Endothelial cell (in vitro differentiated cells): ENCODE measurements around the gene MFGE8. TPM values are rescaled to one million over a fixed set of nuclear protein-coding genes. Genes with fewer than 3 reads are reported as not detected.
A peak's percentile ranks its signal among the peaks of the same experiment; 100 is the strongest.

ENCODE experiments used
- DNase-seq: peaks from one replicate; pipeline ENCODE4 v3.0.0; 2021; ENCODE audit warnings: low spot score
- H3K27ac Mint-ChIP-seq: one replicate; pipeline ENCODE4 v1.8.0; 2021; ENCODE audit warnings: mixed read lengths, inconsistent platforms; ENCODE audit not compliant: unreplicated experiment
- H3K27me3 Mint-ChIP-seq: one replicate; pipeline ENCODE4 v1.8.0; 2021; ENCODE audit warnings: mild to moderate bottlenecking, moderate library complexity, mixed read lengths, inconsistent platforms; ENCODE audit not compliant: unreplicated experiment
- H3K36me3 Mint-ChIP-seq: one replicate; pipeline ENCODE4 v1.8.0; 2021; ENCODE audit warnings: mild to moderate bottlenecking, low read depth, mixed read lengths, inconsistent platforms; ENCODE audit not compliant: unreplicated experiment
- H3K4me1 Mint-ChIP-seq: one replicate; pipeline ENCODE4 v1.8.0; 2021; ENCODE audit warnings: mild to moderate bottlenecking, mixed read lengths, inconsistent platforms; ENCODE audit not compliant: unreplicated experiment
- H3K4me3 Mint-ChIP-seq: one replicate; pipeline ENCODE4 v1.8.0; 2021; ENCODE audit warnings: mild to moderate bottlenecking, mixed read lengths, inconsistent platforms; ENCODE audit not compliant: unreplicated experiment
- H3K9me3 Mint-ChIP-seq: one replicate; pipeline ENCODE4 v1.8.0; 2021; ENCODE audit warnings: mixed read lengths, inconsistent platforms; ENCODE audit not compliant: unreplicated experiment
- long read RNA-seq: library from polyadenylated mRNA; unstranded; transcript quantifications from one replicate; pipeline ENCODE4 v2.0.0, GENCODE V29; 2020; ENCODE audit not compliant: unreplicated experiment
- total RNA-seq: library from RNA; stranded (reverse); fragmentation: NEBNext Ultra II Directional; extraction: Animal tissue kit (Norgen Biotek cat#: 25700); gene quantifications from one replicate; pipeline ENCODE4 v1.2.1, GENCODE V29; 2021; ENCODE audit not compliant: unreplicated experiment
- TF ChIP-seq, protein P1 (sequence below): fragments of 200-600 bp; sonication (generic); IDR thresholded peaks from one replicate; pipeline ENCODE4 v1.5.0; 2021; ENCODE audit warnings: antibody characterized with exemption; ENCODE audit not compliant: unreplicated experiment

Gene MFGE8, protein sequence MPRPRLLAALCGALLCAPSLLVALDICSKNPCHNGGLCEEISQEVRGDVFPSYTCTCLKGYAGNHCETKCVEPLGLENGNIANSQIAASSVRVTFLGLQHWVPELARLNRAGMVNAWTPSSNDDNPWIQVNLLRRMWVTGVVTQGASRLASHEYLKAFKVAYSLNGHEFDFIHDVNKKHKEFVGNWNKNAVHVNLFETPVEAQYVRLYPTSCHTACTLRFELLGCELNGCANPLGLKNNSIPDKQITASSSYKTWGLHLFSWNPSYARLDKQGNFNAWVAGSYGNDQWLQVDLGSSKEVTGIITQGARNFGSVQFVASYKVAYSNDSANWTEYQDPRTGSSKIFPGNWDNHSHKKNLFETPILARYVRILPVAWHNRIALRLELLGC
- total RNA-seq = 113 TPM
- long read RNA-seq, partial matches to known transcripts = 0 of 6 reads
- long read RNA-seq, other reads (novel, unspliced or antisense) = 3 of 6 reads

DNA sequence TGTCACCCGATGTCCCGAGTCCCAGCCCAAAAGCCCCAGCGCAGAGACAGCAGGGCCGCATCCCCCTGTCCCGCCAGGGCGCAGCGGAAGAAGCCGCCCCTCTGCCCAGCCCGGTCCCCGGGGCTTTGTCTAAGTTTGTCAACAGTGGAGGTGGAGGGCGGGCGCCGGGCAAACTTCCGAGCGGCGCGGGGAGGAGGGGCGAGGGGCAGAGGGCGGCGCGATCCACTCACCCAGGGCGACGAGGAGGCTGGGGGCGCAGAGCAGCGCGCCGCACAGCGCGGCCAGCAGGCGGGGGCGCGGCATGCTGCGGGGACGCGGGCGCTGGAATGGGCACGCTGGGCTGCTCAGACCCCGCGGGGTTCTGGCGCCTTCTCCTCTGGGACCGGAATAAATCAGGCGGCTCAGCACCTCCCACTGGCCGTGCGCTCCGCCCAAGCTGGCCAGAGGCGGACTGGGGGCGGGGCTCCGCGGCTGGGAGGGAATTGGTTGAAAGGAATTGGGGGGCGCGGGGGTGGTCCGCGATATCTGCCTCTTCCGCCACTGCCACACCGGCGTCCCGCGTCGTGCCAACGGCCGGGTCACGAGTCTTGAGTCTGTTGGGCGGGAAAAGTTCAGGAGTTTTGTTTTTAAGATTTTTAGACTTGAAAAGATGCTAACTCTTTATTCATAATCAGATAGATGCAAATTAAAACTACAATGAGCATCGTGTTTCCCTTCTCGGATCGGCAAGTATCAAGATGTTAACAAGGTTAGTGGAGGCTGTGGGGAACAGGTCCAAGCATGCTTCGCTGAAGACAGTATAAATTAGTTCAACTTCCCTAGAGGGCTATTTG, at the start of gene MFGE8:
TSS of gene MFGE8 (minus strand) at position 363 of the 833 bp plus-strand sequence. CDS start at position 303, 60 bp downstream.
- TF ChIP-seq, protein P1, sequence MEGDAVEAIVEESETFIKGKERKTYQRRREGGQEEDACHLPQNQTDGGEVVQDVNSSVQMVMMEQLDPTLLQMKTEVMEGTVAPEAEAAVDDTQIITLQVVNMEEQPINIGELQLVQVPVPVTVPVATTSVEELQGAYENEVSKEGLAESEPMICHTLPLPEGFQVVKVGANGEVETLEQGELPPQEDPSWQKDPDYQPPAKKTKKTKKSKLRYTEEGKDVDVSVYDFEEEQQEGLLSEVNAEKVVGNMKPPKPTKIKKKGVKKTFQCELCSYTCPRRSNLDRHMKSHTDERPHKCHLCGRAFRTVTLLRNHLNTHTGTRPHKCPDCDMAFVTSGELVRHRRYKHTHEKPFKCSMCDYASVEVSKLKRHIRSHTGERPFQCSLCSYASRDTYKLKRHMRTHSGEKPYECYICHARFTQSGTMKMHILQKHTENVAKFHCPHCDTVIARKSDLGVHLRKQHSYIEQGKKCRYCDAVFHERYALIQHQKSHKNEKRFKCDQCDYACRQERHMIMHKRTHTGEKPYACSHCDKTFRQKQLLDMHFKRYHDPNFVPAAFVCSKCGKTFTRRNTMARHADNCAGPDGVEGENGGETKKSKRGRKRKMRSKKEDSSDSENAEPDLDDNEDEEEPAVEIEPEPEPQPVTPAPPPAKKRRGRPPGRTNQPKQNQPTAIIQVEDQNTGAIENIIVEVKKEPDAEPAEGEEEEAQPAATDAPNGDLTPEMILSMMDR = no peak
- H3K36me3 Mint-ChIP-seq = peaks cover 13% of the 10 kb centered on the region
- H3K27me3 Mint-ChIP-seq = peaks cover 5% of the 10 kb centered on the region
- H3K9me3 Mint-ChIP-seq = no peaks in the 10 kb centered on the region
- peaks cover 14% of the 10 kb centered on the region for H3K4me1 Mint-ChIP-seq
- H3K4me3 Mint-ChIP-seq = peak within 1 kb of the TSS; percentile 94
- H3K27ac Mint-ChIP-seq = peak within 1 kb of the TSS; percentile 70
- DNase-seq = peak; percentile 78

DNA sequence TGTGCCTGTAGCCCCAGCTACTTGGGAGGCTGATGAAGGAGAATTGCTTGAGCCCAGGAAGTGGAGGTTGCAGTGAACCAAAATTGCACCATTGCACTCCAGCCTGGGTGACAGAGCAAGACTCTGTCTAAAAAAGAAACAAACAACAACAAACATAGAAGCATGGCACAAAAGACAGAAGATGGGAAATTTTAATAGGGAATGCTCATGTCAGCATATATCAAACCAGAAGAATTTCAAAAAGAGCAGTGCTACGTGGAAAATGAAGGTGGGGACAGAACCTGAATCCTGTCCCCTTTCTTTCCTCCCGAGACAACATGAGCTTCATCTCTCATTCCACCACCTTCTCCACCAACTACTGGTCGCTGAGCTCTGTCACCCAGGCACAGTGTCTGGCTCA, 46.3 kb upstream of the MFGE8 start:
- Mint-ChIP-seq H3K9me3 (peaks cover 5% of the 10 kb centered on the region), H3K4me3 (no peak overlapping the region)

DNA sequence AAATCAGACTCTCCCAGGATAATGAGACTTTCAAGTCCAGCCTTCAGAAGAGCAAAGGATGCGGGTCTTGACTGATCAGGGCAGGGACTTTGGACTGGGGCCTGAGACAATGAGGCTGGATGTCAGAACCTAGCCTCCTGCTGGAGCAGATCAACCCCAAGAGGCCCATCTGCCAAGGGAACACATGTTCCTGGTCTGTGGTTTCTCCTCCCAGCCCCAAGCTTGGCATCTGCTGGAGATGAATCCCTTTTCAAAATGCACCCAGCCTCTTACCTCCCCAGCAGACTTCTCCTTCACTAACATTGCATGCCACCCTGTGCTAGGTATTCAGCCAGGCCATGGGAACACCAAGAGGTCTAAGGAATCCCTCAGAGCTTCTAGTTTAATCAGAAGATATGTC, 43.7 kb upstream of the MFGE8 start:
- Mint-ChIP-seq H3K36me3 (no peaks in the 10 kb centered on the region), H3K9me3 (no peaks in the 10 kb centered on the region), H3K27ac (no peak overlapping the region), H3K4me3 (no peak overlapping the region), H3K27me3 (peaks cover 4% of the 10 kb centered on the region), H3K4me1 (no peaks in the 10 kb centered on the region)
- TF ChIP-seq, protein P1 = no peak
- no peak for DNase-seq

More for the DNA sequence above, 46.3 kb upstream of the MFGE8 start:
- Mint-ChIP-seq H3K36me3 (no peaks in the 10 kb centered on the region), H3K27ac (no peak overlapping the region), H3K4me1 (no peaks in the 10 kb centered on the region), H3K27me3 (peaks cover 8% of the 10 kb centered on the region)
- no peak for DNase-seq
- TF ChIP-seq, protein P1 = no peak

DNA sequence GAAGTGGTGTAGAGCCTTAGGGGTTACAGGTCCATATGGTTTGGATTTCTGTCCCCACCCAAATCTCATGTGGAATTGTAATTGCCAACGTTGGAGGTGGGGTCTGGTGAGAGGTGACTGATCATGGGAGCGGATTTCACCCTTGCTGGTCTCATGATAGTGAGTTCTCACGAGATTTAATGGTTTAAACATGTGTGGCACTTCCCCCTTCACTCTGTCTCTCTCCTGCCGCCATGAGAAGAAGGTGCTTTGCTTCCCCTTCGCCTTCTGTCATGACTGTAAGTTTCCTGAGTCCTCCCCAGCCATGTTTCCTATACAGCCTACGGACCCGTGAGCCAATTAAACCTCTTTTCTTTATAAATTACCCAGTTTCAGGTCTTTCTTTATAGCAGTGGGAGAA, 43.1 kb upstream of the MFGE8 start:
- TF ChIP-seq, protein P1 = no peak
- Mint-ChIP-seq H3K9me3 (no peaks in the 10 kb centered on the region), H3K27me3 (peaks cover 4% of the 10 kb centered on the region), H3K36me3 (no peaks in the 10 kb centered on the region), H3K27ac (no peak overlapping the region), H3K4me1 (no peaks in the 10 kb centered on the region), H3K4me3 (no peak overlapping the region)
- no peak for DNase-seq
